ENCODE results near the gene ATP6V0C. TPM values are rescaled to one million over a fixed set of nuclear protein-coding genes. Genes with fewer than 3 reads are reported as not detected.

ATP6V0C gene
- total and polyA plus RNA-seq, 4 donors: 39.0 to 410 (median 250) TPM

GRCh38 chr16:2519711-2520080, 5.9 kb downstream of the ATP6V0C start:
- TF ChIP-seq CTCF (IDR thresholded peaks at IDR 0.05; ENCODE audit: control extremely low read depth, extremely low read depth): no peak
- H3K36me3 ChIP-seq (ENCODE audit: control insufficient read depth in 4 of 4, insufficient read depth in 4 of 4, low read length in 4 of 4): peaks cover 3 to 32% (median 9%) of the 10 kb centered on the region in 4 donors
- H3K9me3 ChIP-seq (ENCODE audit: control insufficient read depth in 4 of 4, insufficient read depth in 3 of 4, low read length in 3 of 4): no peaks in the 10 kb centered on the region
- DNase-seq (no peak), ATAC-seq (ENCODE audit: insufficient read depth, low FRiP score) (no peak)
- peaks cover 18 to 40% (median 25%) of the 10 kb centered on the region in 5 donors for H3K4me1 ChIP-seq (ENCODE audit: control insufficient read depth in 5 of 5, insufficient read depth in 5 of 5, low read length in 5 of 5)
- H3K27ac ChIP-seq (ENCODE audit: low read depth in 1 of 2, low read length in 1 of 2): peak overlapping the region; percentile 55 to 65
- no peak overlapping the region for H3K9ac ChIP-seq (ENCODE audit: insufficient read depth in 1 of 2, low read length in 2 of 2)
- no peaks in the 10 kb centered on the region for H3K27me3 ChIP-seq (ENCODE audit: control insufficient read depth in 3 of 3, insufficient read depth in 3 of 3, low read length in 2 of 3)
- 54 to 61% methylated on average over 22 of the region's 22 CpGs for WGBS, 2 donors
- H3K4me3 ChIP-seq: no peak overlapping the region

- TF ChIP-seq CTCF (IDR thresholded peaks at IDR 0.05; ENCODE audit: control extremely low read depth, extremely low read depth): no peak
- Histone ChIP-seq H3K27ac (ENCODE audit: low read depth in 1 of 2, low read length in 1 of 2) (peak within 1 kb of the TSS; percentile 65 to 83), H3K4me3 (peak within 1 kb of the TSS; percentile 89), H3K9me3 (ENCODE audit: control insufficient read depth in 4 of 4, insufficient read depth in 3 of 4, low read length in 3 of 4) (no peaks in the 10 kb centered on the region), H3K4me1 (ENCODE audit: control insufficient read depth in 5 of 5, insufficient read depth in 5 of 5, low read length in 5 of 5) (peaks cover 16 to 39% (median 24%) of the 10 kb centered on the region in 5 donors), H3K27me3 (ENCODE audit: control insufficient read depth in 3 of 3, insufficient read depth in 3 of 3, low read length in 2 of 3) (no peaks in the 10 kb centered on the region), H3K9ac (ENCODE audit: insufficient read depth in 1 of 2, low read length in 2 of 2) (peak within 1 kb of the TSS in 1 of 2 donors; percentile 58), H3K36me3 (ENCODE audit: control insufficient read depth in 4 of 4, insufficient read depth in 4 of 4, low read length in 4 of 4) (peaks cover 3 to 36% (median 11%) of the 10 kb centered on the region in 4 donors)
- DNase-seq (peak; percentile 90 to 95 (median 92)), ATAC-seq (ENCODE audit: insufficient read depth, low FRiP score) (peak; percentile 69)
- WGBS, 2 donors: 0 to 1% methylated on average over 52 to 83 of the region's 83 CpGs
Measured at GRCh38 chr16:2520097-2520783, 6.5 kb downstream of the ATP6V0C start, which contains the start of gene AMDHD2. AMDHD2 (plus strand) TSS chr16:2520371; CDS start chr16:2520459, 88 bp downstream.

GRCh38 chr16:2520784-2521531, 7.2 kb downstream of the ATP6V0C start:
- H3K27me3 ChIP-seq (ENCODE audit: control insufficient read depth in 3 of 3, insufficient read depth in 3 of 3, low read length in 2 of 3): no peaks in the 10 kb centered on the region
- peak overlapping the region; percentile 89 for H3K4me3 ChIP-seq
- peaks cover 10 to 33% (median 22%) of the 10 kb centered on the region in 5 donors for H3K4me1 ChIP-seq (ENCODE audit: control insufficient read depth in 5 of 5, insufficient read depth in 5 of 5, low read length in 5 of 5)
- H3K27ac ChIP-seq (ENCODE audit: low read depth in 1 of 2, low read length in 1 of 2): peak overlapping the region in 1 of 2 donors; percentile 75
- peak in 1 of 3 donors; percentile 14 for DNase-seq
- H3K9ac ChIP-seq (ENCODE audit: insufficient read depth in 1 of 2, low read length in 2 of 2): peak overlapping the region in 1 of 2 donors; percentile 58
- peak; percentile 9 for ATAC-seq (ENCODE audit: insufficient read depth, low FRiP score)
- H3K9me3 ChIP-seq (ENCODE audit: control insufficient read depth in 4 of 4, insufficient read depth in 3 of 4, low read length in 3 of 4): no peaks in the 10 kb centered on the region
- peaks cover 3 to 36% (median 11%) of the 10 kb centered on the region in 4 donors for H3K36me3 ChIP-seq (ENCODE audit: control insufficient read depth in 4 of 4, insufficient read depth in 4 of 4, low read length in 4 of 4)
- no peak for TF ChIP-seq CTCF (IDR thresholded peaks at IDR 0.05; ENCODE audit: control extremely low read depth, extremely low read depth)
- WGBS, 2 donors: 21 to 23% methylated on average over 39 to 41 of the region's 41 CpGs
